HFF-Myc (cell line): ENCODE measurements around the gene COG5.

ENCODE experiments used
- DNase-seq: peaks from one replicate; pipeline ENCODE4 v3.0.0-alpha.2; 2011; ENCODE audit warnings: low read depth; ENCODE audit errors: extremely low read depth
- H3K4me3 ChIP-seq: replicated peaks from 2 replicates; pipeline ENCODE4 v1.5.1; 2011; ENCODE audit warnings: low read depth, mild to moderate bottlenecking, control low read depth, low read length
- TF ChIP-seq, protein P1 (sequence below): IDR thresholded peaks from 2 replicates; pipeline ENCODE4 v1.5.1; 2012; ENCODE audit warnings: mild to moderate bottlenecking, low read depth, low read length, control low read depth; ENCODE audit errors: missing control alignments

Gene COG5

GRCh38 chr7:107292591-107292990, 271.1 kb downstream of the COG5 start:
- no peak overlapping the region for H3K4me3 ChIP-seq
- DNase-seq, result no peak
- TF ChIP-seq, protein P1, sequence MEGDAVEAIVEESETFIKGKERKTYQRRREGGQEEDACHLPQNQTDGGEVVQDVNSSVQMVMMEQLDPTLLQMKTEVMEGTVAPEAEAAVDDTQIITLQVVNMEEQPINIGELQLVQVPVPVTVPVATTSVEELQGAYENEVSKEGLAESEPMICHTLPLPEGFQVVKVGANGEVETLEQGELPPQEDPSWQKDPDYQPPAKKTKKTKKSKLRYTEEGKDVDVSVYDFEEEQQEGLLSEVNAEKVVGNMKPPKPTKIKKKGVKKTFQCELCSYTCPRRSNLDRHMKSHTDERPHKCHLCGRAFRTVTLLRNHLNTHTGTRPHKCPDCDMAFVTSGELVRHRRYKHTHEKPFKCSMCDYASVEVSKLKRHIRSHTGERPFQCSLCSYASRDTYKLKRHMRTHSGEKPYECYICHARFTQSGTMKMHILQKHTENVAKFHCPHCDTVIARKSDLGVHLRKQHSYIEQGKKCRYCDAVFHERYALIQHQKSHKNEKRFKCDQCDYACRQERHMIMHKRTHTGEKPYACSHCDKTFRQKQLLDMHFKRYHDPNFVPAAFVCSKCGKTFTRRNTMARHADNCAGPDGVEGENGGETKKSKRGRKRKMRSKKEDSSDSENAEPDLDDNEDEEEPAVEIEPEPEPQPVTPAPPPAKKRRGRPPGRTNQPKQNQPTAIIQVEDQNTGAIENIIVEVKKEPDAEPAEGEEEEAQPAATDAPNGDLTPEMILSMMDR, result no peak

DNA sequence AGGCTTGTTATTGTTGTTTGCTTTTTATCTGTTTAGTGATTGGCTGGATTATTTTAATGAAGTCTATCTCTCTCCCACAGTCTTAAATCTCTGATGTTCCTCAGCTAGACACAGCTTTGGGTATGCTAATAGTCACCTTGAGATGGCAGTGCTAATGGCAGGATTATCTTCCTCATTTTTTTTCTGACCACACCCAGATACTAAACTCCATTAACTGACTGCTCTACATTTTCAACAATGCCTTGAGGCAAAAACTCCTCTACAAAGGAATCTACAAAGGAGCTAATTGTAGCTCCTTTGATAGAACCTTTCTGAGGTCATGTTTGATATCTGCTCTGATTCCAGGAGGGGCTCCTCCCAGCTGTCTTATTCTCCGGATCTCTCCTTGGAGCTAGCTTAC, 272.3 kb downstream of the COG5 start:
- no peak overlapping the region for H3K4me3 ChIP-seq
- no peak for DNase-seq
- TF ChIP-seq, protein P1, result no peak

- no peak overlapping the region for H3K4me3 ChIP-seq
- no peak for DNase-seq
Measured at GRCh38 chr7:107286751-107287621, 276.7 kb downstream of the COG5 start.

GRCh38 chr7:107284911-107285479, 278.7 kb downstream of the COG5 start:
- DNase-seq, result no peak
- TF ChIP-seq, protein P1, result no peak
- no peak overlapping the region for H3K4me3 ChIP-seq

More at GRCh38 chr7:107286751-107287621, 276.7 kb downstream of the COG5 start:
- TF ChIP-seq, protein P1, result no peak

DNA sequence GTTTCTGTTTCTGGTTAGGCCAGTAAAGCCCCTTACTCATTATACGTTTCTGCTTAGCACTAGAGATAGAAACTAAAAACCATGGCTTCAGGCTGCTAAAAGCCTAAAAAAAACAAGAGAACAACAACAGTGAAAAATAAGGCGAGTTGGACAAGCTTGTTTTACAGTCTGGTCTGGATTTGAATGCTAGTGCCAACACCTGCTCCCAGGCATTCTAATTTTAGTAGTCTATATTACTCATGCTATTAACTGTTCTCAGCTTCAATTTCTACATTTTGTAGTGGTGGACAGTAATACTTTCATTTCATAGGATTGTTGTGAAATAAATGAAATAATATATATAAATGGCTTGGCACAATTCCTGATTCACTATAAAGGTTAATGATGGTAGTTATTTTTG, 286.4 kb downstream of the COG5 start:
- TF ChIP-seq, protein P1, result no peak
- H3K4me3 ChIP-seq, result no peak overlapping the region
- DNase-seq, result no peak

DNA sequence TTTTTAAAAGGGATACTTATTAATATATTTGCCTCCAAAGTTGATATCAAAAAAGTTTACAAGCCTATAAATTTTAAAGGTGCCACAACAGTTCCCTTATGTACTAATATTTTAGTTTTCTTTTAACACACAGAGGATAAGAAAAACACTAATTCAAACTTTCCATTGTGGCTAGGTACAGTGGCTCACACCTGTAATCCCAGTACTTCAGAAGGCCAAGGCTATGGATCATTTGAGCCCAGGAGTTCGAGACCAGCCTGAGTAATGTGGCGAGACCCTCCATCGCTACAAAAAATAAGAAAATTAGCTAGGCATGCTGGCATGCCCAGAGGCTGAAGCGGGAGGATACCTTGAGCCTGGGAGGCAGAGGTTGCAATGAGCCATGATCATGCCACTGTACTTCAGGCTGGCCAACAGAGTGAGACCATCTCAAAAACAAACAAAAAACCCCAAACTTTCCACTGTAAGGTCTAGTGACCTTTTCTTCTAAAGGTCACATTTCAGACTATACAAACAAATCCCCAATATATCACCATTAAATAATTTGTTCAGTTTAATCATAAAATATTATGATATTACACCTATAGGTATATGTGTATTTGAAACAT, 287.4 kb downstream of the COG5 start:
- TF ChIP-seq, protein P1, result no peak
- DNase-seq, result no peak
- H3K4me3 ChIP-seq, result no peak overlapping the region
